HT1080 (cell line): ENCODE measurements around the gene TMEM259. TPM values are rescaled to one million over a fixed set of nuclear protein-coding genes. Genes with fewer than 3 reads are reported as not detected.
"Not testable (repeated sequence)": the region's sequence is repeated elsewhere in the genome, so short reads cannot be mapped to it uniquely, and the experiment has no call there.

Experiments used
- DNase-seq: peaks from one replicate; pipeline ENCODE4 v3.0.0-alpha.2; 2015; ENCODE audit warnings: low read depth
- total RNA-seq: library from RNA; depleted of rRNA; stranded (reverse); fragments of >200 nt; shearing (Covaris generic); gene quantifications from 2 replicates; pipeline ENCODE4 v1.2.3, GENCODE V29; 2014

TMEM259 gene
- total RNA-seq, 1 experiment from 2014 or later: 127 TPM

DNA sequence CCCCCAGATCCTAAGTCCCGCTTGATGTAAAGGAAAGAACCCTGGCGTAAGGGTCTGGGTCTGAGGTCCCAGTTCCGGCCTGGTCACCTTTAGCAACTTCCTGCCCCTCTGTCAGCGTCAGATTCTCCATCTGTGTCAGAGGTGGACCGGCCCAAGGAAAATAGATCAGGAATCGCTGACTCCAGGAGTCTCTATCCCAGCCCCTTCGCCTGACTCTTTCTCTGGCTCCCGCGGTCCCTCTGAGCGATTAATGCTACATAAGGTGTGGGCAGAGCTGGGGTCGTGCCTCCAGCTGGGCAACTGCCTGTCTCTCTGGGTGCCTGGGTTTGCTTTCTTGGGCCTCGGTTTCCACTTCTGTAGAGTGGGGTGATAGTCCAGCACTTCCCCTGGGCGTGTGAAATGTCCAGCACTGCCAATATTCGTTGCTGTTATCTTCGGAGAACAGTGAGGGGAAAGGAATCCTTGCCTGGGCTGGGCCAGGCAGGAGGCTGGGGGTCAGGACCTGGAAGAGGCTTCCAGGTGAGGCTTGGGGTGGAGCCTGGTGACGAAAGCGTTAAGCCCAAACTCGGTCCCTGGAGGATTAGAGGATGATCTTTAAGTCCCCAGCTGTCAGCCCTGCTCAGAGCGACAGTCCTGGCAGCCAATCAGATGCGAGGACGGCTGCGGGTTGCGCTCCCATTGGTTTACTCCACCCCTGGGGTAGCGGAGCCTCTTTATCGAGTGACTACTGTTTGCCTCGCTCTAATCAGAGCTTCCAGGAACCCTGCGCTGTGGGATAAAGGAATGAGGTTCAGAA, 19.8 kb upstream of the TMEM259 start:
- peak; percentile 72 for DNase-seq

DNA sequence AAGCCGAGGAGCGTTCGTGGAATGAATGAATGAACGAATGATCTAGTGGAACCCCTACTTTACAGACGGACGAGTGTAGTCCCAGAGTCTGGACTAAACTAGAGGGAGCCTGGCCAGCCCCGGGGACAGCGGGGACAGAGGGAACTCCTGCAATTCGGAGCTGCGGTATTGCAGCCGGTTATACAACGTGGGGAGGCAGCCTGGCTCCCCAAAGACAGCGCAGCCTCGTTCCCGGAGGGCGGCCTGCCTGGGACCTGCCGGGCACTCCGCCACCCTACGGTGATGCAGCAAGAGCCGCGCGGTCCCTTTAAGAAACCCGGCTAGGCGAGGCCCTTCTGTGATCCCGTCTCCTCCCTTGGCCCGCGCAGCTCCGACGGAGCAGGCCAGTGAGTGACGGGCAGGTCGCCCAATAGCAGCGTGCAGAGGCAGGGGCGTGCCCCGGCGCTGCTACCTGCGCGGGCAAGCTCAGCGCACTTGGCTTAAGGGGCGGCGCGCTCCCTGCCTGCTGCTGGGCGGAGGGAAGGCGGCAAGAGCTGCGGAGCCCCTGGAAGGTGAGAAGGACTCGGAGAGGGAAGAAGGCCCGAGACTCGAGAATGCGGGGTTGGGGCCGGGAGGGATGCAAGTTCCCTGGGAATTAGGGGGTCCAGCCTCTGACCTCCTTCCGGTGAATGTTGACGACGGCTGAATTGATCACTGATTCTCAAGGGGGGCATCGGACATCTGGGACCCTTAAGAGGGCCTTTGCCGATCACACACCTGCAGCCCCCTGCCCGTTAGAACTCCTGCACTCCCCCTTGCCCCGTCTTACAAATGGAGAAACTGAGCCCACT, 18.9 kb upstream of the TMEM259 start, which contains the start of gene ABCA7:
TSS of gene ABCA7 (plus strand) at position 462 of the 830 bp plus-strand sequence. CDS start 1,255 bp downstream, outside the sequence.
- peak; percentile 96 for DNase-seq

DNA sequence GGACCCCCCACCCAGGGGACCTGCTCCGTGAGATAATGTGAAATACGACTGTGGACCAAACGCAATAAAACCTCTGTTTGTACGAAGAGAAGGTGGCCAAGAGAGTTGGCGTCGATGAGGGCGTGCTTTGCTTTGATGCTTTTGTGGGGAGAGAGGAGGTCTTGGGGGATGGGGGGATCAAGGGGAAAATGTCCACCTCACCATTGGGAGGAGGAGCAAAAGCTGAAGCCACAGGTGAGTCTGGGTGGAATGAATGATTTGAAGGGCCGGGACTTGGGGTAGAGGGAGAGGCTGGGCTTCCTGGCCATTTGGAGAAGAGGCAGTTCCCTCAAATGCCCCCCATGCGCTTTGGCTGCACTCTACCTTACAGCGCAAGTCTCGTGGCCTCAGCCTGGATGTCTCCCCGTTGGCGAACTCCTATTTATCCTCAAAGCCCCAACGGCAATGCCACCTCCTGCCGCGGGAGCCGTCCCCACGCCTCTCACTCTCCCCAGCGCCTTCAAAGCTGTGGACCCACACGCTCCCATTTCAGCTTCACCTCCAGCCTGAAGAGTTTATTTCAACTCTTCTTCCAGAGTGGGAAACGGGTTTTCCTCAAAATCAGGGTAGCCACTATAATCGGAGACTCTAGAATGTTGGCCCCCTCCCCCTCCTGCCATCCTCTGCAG, 18.2 kb upstream of the TMEM259 start:
- DNase-seq: no peak

DNA sequence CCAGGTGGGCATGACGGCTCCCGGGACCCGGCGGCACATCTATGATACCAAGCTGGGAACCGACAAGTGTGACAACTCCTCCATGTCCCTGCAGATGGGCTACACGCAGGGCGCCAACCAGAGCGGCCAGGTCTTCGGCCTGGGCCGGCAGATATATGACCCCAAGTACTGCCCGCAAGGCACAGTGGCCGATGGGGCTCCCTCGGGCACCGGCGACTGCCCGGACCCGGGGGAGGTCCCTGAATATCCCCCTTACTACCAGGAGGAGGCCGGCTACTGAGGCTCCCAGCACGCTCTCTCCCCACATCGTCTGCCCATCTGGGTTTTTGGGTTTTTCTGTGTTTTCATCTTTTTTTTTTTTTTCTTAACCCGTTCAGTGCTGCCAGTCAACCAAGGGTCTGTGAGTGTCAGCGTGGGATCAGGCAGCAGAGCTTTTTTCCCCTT, 16.7 kb upstream of the TMEM259 start:
- no peak for DNase-seq

DNA sequence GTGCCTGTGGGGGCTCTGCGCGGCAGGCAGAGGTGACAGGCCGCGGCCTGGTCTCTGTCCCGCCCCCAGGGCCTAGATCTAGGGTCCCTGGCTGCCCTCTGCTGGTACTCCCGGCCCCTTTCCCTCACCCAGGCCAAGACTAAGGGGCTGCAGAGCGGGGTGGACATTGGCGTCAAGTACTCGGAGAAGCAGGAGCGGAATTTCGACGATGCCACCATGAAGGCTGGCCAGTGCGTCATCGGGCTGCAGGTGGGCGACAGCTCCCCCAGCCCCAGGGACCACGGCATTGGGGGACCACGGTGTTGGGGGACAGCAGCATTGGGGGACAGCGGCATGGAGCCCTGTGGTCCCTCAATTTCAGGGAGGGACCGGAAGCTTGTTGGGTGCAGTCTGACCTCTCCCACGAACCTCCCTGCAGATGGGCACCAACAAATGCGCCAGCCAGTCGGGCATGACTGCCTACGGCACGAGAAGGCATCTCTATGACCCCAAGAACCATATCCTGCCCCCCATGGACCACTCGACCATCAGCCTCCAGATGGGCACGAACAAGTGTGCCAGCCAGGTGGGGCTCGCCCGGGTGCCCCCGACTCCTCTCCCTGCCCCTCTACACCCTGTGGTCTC, 15.2 kb upstream of the TMEM259 start:
- no peak for DNase-seq

DNA sequence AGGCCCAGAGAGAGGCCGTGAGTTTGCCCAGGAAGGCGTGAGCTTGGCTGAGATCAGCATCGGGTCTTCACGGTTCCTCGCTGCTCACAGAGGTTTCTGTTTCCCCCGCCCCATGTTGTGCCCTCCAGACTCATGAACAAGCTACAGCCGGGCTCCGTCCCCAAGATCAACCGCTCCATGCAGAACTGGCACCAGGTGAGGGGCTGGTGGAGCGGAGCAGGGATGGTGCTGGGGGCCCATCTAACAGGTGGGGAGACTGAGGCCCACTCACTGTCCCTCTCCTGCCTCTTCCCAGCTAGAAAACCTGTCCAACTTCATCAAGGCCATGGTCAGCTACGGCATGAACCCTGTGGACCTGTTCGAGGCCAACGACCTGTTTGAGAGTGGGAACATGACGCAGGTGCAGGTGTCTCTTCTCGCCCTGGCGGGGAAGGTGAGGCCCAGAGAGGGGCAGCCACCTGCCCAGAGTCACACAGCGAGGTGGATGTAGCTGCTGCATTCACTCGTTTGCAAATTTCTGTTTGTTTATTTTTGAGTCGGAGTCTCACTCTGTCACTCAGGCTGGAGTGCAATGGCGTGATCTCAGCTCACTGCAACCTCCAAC, 11.4 kb upstream of the TMEM259 start:
- no peak for DNase-seq

DNA sequence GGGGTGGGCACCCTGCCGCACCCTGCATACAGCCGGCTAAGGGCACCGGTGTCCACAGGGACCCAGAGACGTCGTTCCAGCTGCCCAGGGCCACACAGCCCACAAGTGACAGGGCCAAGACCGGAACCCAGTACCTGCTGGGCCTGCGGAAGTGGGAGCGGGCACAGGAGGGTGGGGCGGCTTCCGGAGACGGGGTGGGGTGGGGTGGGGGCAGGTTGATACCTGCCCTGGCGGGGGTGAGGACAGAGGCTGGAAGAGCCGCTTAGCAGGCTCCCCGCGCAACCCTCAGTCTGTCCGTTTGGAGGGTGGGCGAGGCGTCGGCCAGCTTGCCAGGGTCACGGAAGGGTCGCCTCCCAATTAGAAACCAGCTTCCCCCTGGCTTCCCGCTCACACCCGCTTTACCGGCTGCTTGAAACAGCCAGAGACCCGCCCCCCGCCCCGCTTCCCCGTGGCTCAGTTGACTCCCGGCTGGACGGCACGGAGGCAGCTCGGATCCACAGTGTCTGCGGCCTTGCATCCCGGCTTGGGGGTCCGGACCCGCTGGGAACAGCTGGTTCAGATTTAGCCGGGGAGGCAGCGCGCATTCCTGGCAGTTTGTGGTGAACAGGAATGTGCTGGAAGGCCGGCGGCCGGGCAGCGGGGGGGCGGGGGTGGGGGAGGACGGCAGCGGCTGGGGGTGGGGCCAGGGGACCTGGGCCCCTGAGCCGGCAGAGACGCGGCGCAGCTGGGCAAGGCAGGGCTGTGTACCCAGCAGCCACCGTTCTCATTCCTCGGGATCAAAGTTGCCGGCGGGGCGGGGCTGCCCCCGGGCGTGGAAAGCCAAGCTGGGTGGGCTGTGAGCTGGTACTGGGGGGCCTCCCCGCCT, 7.4 kb upstream of the TMEM259 start:
- DNase-seq: peak; percentile 67

DNA sequence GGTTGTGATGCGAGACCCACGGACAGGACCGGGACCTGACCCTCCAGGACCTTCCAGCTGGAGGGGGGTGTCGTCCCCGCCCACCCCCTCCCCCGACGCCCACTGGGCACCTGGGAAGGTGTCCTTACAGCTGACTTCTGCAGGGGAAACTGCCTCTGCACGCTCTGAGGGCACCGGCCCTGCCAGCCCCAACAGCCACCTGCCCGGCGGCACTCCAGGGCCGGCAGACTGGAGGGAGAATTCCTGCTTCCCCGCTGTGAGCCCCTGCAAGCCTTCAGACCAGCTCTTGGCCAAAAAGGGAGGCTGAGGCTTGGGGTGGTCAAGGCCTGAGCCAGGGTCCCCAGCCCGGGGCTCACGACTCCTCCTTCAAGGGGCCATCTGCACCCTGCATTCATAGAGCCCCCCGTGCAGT, 6.7 kb upstream of the TMEM259 start:
- DNase-seq: no peak

DNA sequence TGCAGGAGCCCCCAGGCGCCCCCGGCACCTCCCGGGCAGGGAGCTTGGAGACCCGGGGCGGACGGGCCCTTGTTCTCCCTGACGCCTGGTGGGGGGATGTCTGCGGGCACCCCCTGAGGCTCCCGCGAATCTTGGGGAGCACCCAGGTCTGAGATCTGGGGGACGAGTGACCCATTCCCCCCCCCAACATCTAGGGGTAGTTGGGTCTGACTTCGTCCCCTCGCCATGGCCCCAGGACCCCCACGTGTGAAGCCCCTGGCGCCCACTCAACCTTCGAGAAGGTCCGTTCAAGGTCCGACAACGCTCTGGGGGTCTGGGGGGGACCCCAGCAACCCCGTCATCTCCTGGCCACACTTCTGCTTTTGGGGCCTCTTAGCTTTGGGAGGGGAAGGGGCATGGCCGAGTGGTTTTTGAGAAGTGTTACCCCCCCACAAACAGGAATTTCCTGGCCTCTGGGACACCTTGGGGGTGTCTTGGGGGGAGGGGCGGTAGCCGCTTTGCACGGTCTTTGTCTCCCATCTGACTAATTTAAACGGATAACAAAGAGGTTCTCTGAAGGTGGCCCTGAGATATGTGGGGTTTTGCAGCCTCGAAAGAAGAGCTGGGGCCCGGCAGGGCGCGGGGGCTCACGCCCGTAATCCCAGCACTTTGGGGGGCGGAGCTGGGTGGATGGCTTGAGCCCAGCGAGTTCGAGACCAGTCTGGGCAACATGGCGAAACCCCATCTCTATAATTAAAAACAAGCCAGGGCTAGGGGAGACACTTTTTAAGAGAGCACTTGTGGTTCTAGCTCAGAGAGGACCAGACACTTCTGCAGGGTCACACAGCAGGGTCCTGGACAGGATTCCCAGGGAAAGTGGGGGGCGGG, 6.1 kb upstream of the TMEM259 start:
- peak; percentile 50 for DNase-seq

DNA sequence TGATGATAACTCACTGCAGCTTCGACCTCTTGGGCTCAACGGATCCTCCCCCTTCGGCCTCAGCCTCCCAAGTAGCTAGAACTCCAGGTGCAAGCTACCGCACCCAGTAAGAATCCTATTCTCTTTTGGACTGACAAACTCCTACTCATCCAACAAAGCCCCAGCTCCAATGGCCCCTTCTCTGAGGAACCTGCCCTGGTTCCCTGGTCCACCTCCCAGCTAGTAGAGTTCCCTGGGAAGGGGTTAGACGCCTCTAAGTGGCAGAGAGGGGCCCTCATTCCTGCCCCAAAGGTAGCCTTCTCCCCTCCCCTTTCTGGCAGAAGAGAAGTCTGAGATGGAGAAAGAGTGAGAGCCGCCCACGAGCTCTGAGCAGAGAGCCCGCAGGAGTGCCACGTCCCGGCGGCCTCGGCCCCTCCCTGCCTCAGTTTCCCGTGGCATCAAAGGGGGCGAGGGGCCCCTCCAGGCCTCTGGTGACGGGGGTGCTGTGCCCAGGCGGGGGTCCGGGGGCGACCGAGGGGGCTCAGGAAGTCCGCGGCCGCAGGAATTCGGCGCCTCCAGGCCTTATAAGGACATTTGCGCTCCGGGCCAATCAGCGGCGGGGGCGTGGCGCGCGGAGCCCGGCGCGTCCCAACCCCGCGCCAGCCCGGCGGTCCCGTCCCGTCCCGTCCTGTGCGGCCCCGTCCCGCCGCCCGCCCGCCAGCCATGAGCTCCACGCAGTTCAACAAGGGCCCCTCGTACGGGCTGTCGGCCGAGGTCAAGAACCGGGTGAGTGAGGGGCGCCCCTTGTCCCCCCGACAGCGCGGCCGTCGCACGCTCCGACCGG, 5.2 kb upstream of the TMEM259 start, which contains the start of gene CNN2:
TSS of gene CNN2 (plus strand) at position 649 of the 823 bp plus-strand sequence. CDS start at position 703, 54 bp downstream.
- peak; percentile 70 for DNase-seq

DNA sequence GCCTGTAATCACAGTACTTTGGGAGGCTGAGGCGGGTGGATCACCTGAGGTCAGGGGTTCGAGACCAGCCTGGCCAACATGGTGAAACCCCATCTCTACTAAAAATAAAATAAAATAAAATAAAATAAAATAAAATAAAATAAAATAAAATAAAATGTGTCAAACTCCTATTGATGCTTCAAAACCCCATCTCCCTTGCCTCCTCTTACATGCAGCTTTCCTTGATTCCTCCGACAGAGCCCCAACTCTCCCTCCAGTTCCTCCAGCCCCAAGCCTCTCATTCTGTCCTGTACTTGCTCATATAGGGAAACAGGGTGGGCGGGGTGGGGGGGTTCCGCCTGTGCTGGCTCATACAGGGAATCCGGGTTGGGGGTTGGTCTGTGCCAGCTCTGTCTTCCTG, 4.2 kb upstream of the TMEM259 start:
- DNase-seq: not testable (repeated sequence)

DNA sequence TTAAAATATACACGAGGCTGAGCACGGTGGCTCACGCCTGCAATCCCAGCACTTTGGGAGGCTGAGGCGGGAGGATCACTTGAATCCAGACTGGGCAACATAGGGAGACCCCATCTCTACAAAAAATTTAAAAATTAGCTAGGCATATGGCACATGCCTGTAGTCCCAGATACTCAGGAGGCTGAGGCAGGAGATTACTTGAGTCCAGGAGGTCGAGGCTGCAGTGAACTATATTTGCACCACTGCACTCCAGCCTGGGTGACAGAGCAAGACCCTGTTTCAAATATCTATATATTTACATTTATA, 2.9 kb upstream of the TMEM259 start:
- not testable (repeated sequence) for DNase-seq

DNA sequence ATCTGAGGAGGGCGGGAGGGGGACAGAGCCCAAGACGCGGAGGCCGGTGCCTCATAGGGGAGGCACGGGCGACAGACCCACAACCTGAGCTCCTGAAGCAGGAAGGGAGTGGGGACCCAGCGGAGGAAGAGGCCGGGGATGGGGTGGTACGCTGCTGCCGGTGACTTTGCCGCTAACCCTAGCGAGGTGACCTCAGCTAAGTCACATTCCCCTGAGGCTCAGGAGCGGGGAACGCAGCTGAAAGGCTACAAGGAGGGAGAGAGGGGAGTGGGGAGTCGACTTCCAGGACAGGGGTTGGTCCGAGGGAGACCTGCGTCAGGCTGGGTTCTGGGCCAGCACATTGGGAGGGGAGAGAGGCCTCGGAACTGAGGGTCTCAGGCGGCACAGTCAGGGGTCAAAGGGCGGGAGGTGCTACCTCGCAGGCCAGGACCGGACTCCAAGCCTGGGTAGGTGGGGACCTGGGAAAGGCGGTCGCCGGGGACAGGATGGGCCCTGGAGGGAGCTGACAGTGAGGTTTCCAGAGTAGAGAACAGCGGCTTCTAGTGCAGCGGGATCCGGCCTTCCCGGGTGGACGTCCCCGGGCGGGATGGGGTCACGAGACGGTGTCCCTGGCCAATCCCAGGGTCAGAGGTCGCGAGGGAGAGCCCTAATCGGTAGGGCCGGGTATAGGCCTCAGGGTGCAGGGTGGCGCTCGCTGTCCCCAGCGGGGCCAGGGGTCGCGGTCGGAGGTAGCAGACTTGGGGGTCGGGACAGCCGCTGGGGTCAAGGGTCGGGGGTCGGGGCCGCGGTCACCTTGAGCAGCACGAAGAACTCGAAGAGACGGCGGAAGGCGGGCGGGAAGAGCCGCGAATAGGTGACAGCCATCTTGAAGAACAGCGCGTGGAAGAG, 699 bp downstream of the TMEM259 start:
- no peak for DNase-seq

DNA sequence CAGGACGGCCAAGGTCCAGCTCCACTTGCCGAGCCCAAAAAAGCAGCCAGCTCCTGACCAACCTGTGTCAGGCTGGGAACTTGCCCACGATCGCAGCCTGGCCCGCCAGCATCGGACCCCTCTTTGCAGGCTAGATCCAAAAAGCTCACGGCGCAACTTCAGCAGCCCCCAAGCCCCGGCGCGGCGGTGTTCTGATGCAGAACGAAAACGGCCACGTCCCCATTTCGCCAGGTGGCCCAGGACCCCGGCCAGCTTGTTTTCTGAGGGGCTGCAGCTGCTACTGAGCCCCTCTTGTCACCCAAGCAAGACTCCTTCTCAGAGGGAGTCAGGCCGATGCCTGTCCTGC, 1.3 kb downstream of the TMEM259 start:
- no peak for DNase-seq

DNA sequence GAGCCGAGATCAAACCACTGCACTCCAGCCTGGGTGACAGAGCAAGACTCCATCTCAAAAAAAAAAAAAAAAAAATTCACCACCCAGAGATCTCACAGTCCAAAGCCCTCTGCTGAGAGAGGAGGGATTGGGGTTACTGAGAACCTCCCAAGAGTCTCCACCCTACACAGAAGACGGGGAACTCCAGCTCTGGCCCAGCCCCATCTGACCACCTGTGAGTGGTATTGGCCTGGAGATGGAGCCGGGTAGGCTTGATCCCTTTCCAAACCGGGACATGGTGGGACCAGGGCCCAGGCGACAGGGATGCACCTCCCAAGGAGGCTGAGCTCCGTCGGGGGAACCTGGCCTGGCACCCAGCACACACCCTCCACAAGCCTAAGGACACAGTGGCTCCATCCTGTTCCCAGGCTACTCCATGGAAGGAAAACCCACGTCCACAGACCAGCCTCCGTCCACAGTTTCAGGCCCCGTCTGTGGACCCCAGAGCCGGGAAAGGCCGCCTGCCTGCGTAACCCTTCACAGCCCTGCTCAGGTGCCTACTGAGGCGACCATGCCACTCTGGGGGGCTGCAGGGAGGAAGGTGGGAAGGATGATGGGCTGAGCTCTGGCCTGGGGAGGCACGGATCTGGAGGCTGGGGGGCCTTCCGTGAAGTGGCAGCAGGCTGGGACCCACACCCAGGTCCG, 1.8 kb downstream of the TMEM259 start:
- no peak for DNase-seq

DNA sequence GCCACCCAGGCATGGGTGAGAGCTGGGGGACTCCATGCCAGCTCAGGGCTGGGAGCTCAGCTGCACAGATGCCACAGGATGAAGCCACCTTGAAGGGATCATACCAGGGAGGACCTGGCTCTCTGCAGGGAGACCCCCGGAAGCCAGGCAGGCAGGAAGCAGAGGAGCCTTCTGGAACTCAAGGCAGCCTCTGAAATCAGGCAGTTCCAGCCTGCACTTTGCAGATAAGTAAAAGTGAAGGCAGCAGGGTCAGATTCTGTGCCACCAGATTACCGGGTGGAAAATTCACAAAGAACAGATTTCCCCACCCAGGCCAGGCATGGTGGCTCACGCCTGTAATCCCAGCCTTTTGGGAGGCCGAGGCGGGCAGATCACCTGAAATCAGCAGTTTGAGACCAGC, 2.5 kb downstream of the TMEM259 start:
- no peak for DNase-seq

DNA sequence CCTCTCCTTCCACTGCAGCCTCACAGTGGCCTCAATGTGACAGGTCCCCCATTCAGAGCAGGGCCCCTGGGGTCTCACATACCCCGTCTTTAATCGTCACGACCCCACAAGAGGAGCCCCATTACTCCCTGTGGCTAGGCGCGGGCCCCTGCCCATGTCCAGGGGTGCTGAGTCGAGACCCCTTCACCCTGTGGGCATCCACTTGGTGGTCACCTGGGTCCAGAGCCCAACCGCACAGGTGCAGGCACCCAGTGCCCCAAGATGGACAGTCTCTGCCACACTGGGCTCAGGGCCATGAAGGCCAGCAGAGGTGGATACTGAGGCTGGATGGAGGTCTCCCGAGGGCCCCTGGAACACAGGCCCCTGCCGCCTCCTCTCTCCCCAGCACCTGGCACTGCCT, 3.0 kb downstream of the TMEM259 start:
- DNase-seq: no peak
